Upper lobe of right lung (tissue), 1 donor: ENCODE results near the gene ETV3L. TPM values are rescaled to one million over a fixed set of nuclear protein-coding genes. Genes with fewer than 3 reads are reported as not detected.

Experiments used
- ATAC-seq: fragments of 200-7000 bp; cut with Tn5 transposase; one replicate; pipeline ENCODE4 v1.9.1; 2020; ENCODE audit warnings: mild to moderate bottlenecking, moderate library complexity
- DNase-seq: peaks from one replicate; pipeline ENCODE4 v3.0.0-alpha.2; 2020
- H3K27ac ChIP-seq: fragments of 200-600 bp; one replicate; pipeline ENCODE4 v1.8.0; 2022
- H3K27me3 ChIP-seq: fragments of 200-600 bp; one replicate; pipeline ENCODE4 v1.8.0; 2022; ENCODE audit warnings: mild to moderate bottlenecking
- H3K36me3 ChIP-seq: fragments of 200-600 bp; one replicate; pipeline ENCODE4 v1.8.0; 2022
- H3K4me1 ChIP-seq: fragments of 200-600 bp; one replicate; pipeline ENCODE4 v1.8.0; 2022
- H3K4me3 ChIP-seq: fragments of 200-600 bp; one replicate; pipeline ENCODE4 v1.8.0; 2022; ENCODE audit warnings: mild to moderate bottlenecking
- H3K9me3 ChIP-seq: fragments of 200-600 bp; one replicate; pipeline ENCODE4 v1.8.0; 2022
- intact Hi-C: fragments of 100-400 bp; cut with DNase I; formaldehyde crosslinking; loops from one replicate; pipeline ENCODE4 v1.11.0; 2022
- total RNA-seq: library from RNA; stranded (reverse); fragmentation: NEBNext Ultra II Directional; extraction: Animal tissue kit (Norgen Biotek cat#: 25700); gene quantifications from one replicate; pipeline ENCODE4 v1.2.1, GENCODE V29; 2021
- TF ChIP-seq, protein P1 (sequence below): fragments of 200-600 bp; IDR thresholded peaks from one replicate; pipeline ENCODE4 v1.8.0; 2022; ENCODE audit warnings: antibody characterized with exemption
- donor health status: DM: no; HTN: yes; CAD: no; lungs with severe emphysema.

ETV3L gene
- total RNA-seq, 1 donor from 2014 or later: not detected

GRCh38 chr1:157139052-157139715, 39.6 kb upstream of the ETV3L start:
- peaks cover 19% of the 10 kb centered on the region for H3K36me3 ChIP-seq
- H3K27ac ChIP-seq: peak overlapping the region; percentile 99
- H3K4me1 ChIP-seq: peaks cover 32% of the 10 kb centered on the region
- no peaks in the 10 kb centered on the region for H3K27me3 ChIP-seq
- TF ChIP-seq, protein P1, sequence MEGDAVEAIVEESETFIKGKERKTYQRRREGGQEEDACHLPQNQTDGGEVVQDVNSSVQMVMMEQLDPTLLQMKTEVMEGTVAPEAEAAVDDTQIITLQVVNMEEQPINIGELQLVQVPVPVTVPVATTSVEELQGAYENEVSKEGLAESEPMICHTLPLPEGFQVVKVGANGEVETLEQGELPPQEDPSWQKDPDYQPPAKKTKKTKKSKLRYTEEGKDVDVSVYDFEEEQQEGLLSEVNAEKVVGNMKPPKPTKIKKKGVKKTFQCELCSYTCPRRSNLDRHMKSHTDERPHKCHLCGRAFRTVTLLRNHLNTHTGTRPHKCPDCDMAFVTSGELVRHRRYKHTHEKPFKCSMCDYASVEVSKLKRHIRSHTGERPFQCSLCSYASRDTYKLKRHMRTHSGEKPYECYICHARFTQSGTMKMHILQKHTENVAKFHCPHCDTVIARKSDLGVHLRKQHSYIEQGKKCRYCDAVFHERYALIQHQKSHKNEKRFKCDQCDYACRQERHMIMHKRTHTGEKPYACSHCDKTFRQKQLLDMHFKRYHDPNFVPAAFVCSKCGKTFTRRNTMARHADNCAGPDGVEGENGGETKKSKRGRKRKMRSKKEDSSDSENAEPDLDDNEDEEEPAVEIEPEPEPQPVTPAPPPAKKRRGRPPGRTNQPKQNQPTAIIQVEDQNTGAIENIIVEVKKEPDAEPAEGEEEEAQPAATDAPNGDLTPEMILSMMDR: no peak
- peak overlapping the region; percentile 96 for H3K4me3 ChIP-seq
- DNase-seq (no peak), ATAC-seq (no peak)
- no peaks in the 10 kb centered on the region for H3K9me3 ChIP-seq
- intact Hi-C loops: no loop called here

- Histone ChIP-seq H3K9me3 (no peaks in the 10 kb centered on the region), H3K4me1 (peaks cover 36% of the 10 kb centered on the region), H3K27me3 (no peaks in the 10 kb centered on the region), H3K27ac (peak within 1 kb of the TSS; percentile 99), H3K4me3 (peak within 1 kb of the TSS; percentile 96), H3K36me3 (peaks cover 26% of the 10 kb centered on the region)
- DNase-seq (peak; percentile 95), ATAC-seq (peak; percentile 96)
- intact Hi-C loops: no loop called here
- TF ChIP-seq, protein P1: no peak
Observed at GRCh38 chr1:157138220-157139051, 38.8 kb upstream of the ETV3L start, which contains the start of gene ETV3. ETV3 (minus strand) TSS chr1:157138395; CDS start chr1:157136352, 2,043 bp downstream.

- Histone ChIP-seq H3K4me3 (peak overlapping the region; percentile 96), H3K36me3 (peaks cover 35% of the 10 kb centered on the region), H3K27me3 (no peaks in the 10 kb centered on the region), H3K27ac (peak overlapping the region; percentile 99), H3K9me3 (no peaks in the 10 kb centered on the region), H3K4me1 (peaks cover 41% of the 10 kb centered on the region)
- TF ChIP-seq, protein P1: no peak
- ATAC-seq (no peak), DNase-seq (no peak)
- intact Hi-C loops: no loop called here
Observed at GRCh38 chr1:157137408-157138219, 38.0 kb upstream of the ETV3L start.

- H3K27ac ChIP-seq: peak overlapping the region; percentile 21
- H3K9me3 ChIP-seq: no peaks in the 10 kb centered on the region
- peak overlapping the region; percentile 96 for H3K4me3 ChIP-seq
- peaks cover 41% of the 10 kb centered on the region for H3K36me3 ChIP-seq
- TF ChIP-seq, protein P1: no peak
- H3K4me1 ChIP-seq: peaks cover 41% of the 10 kb centered on the region
- DNase-seq (no peak), ATAC-seq (no peak)
- intact Hi-C loops: no loop called here
- no peaks in the 10 kb centered on the region for H3K27me3 ChIP-seq
Observed at GRCh38 chr1:157137046-157137407, 37.4 kb upstream of the ETV3L start.

DNA sequence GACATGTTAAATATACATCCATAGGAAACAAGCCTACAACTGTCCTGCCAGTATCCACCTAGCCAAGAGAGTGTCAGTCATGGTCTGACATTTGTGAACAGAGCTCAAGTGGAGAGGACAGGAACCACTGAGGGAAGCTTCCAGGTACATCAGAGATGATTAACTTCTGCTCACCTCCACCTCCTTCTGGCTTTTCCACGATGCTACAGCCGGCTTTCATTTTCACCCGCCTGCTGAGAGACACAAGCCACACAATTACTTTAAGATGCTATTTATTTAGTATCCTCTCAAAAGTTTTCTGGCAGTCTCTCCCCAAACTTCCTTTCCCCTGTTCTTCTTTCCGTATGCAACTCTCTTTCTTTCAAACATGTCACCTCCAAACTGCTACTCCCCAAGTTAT, 36.5 kb upstream of the ETV3L start:
- Histone ChIP-seq H3K9me3 (no peaks in the 10 kb centered on the region), H3K27me3 (no peaks in the 10 kb centered on the region), H3K36me3 (peaks cover 50% of the 10 kb centered on the region), H3K27ac (peak overlapping the region; percentile 21), H3K4me3 (no peak overlapping the region), H3K4me1 (peaks cover 41% of the 10 kb centered on the region)
- TF ChIP-seq, protein P1: no peak
- DNase-seq (no peak), ATAC-seq (no peak)
- intact Hi-C loops: no loop called here
